ENCODE data around the gene CDCA7.

DNA sequence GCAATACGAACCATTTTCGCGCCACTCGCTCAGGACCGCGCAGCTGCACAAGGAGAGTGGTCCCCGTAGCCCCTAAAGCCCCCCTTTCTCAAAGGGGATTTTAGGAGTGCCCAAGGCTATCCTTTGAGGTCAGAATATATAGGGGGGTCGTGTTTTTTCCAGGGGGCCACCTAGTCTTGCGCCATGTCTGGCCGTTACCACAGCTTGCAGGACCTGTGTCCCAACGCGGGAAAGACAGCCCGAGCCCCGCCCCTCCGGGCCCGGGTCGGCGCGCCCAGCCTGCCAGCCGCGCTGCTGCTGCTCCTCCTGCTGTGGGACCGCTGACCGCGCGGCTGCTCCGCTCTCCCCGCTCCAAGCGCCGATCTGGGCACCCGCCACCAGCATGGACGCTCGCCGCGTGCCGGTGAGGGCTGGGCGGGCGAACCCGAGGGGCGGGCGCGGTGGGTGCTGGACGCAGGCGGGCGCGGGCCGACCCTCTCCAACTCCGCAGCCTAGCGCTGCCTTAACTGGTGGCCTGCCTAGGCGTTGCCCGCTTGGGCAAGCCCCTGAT, at the start of gene CDCA7:
- TF ChIP-seq, protein P1, sequence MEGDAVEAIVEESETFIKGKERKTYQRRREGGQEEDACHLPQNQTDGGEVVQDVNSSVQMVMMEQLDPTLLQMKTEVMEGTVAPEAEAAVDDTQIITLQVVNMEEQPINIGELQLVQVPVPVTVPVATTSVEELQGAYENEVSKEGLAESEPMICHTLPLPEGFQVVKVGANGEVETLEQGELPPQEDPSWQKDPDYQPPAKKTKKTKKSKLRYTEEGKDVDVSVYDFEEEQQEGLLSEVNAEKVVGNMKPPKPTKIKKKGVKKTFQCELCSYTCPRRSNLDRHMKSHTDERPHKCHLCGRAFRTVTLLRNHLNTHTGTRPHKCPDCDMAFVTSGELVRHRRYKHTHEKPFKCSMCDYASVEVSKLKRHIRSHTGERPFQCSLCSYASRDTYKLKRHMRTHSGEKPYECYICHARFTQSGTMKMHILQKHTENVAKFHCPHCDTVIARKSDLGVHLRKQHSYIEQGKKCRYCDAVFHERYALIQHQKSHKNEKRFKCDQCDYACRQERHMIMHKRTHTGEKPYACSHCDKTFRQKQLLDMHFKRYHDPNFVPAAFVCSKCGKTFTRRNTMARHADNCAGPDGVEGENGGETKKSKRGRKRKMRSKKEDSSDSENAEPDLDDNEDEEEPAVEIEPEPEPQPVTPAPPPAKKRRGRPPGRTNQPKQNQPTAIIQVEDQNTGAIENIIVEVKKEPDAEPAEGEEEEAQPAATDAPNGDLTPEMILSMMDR (IDR thresholded peaks at IDR 0.05) = peak in 3 of 7 experiments; percentile 4 to 32 (median 14)
- TF ChIP-seq POLR2A (IDR thresholded peaks at IDR 0.05) = no peak
